Lower leg skin (tissue), 3 donors: ENCODE measurements around the gene FBLN1.

Source experiments
- CTCF ChIP-seq, 3 donors: fragments of 450-650 bp; IDR thresholded peaks; one replicate each; pipeline ENCODE4 v1.5.1; 2016; ENCODE audit warnings: antibody characterized with exemption in 3 of 3, mild to moderate bottlenecking in 3 of 3, moderate library complexity in 2 of 3
- POLR2A ChIP-seq, 2 donors: fragments of 450-650 bp; IDR thresholded peaks; one replicate each; pipeline ENCODE4 v1.6.1; 2016 to 2017; ENCODE audit warnings: antibody characterized with exemption in 2 of 2, mild to moderate bottlenecking in 1 of 2, moderate library complexity in 1 of 2

GRCh38 chr22:45562537-45563361, 60.1 kb downstream of the FBLN1 start:
- TF ChIP-seq CTCF (IDR thresholded peaks at IDR 0.05) = no peak
- no peak for TF ChIP-seq POLR2A (IDR thresholded peaks at IDR 0.05)
